KMS-11 (cell line): ENCODE results near the gene UGT1A10.
"Not testable (repeated sequence)": the region's sequence is repeated elsewhere in the genome, so short reads cannot be mapped to it uniquely, and the experiment has no call there.

Source experiments
- H2AFZ ChIP-seq: fragments of 200-600 bp; sonication (generic); 2 replicates; pipeline ENCODE4 v1.6.1; 2016; ENCODE audit warnings: antibody characterized with exemption, mixed run types, low read depth
- H3K27ac ChIP-seq: fragments of 200-600 bp; sonication (generic); 2 replicates; pipeline ENCODE4 v1.6.1; 2016; ENCODE audit warnings: mild to moderate bottlenecking, mixed run types
- H3K27me3 ChIP-seq: fragments of 200-600 bp; sonication (generic); 2 replicates; pipeline ENCODE4 v1.6.1; 2017; ENCODE audit warnings: mild to moderate bottlenecking, low read depth, mixed run types, moderate library complexity; ENCODE audit not compliant: insufficient read depth
- H3K36me3 ChIP-seq: fragments of 200-600 bp; sonication (generic); 2 replicates; pipeline ENCODE4 v1.6.1; 2017; ENCODE audit warnings: mild to moderate bottlenecking, mixed run types; ENCODE audit not compliant: insufficient read depth
- H3K4me1 ChIP-seq: fragments of 200-600 bp; sonication (generic); 2 replicates; pipeline ENCODE4 v1.6.1; 2016; ENCODE audit warnings: mild to moderate bottlenecking, low read depth, mixed run types; ENCODE audit not compliant: poor library complexity, severe bottlenecking
- H3K4me2 ChIP-seq: fragments of 200-600 bp; sonication (generic); 2 replicates; pipeline ENCODE4 v1.7.0; 2016; ENCODE audit warnings: mild to moderate bottlenecking, mixed run types
- H3K4me3 ChIP-seq: fragments of 200-600 bp; sonication (generic); IDR thresholded peaks from 2 replicates; pipeline ENCODE4 v1.6.1; 2017; ENCODE audit warnings: low read depth, low read length, mixed read lengths; ENCODE audit not compliant: insufficient read depth
- H3K79me2 ChIP-seq: fragments of 200-600 bp; sonication (generic); 2 replicates; pipeline ENCODE4 v1.6.1; 2016; ENCODE audit warnings: low read depth, mixed run types; ENCODE audit not compliant: insufficient read depth
- H3K9ac ChIP-seq: fragments of 200-600 bp; sonication (generic); 2 replicates; pipeline ENCODE4 v1.6.1; 2016; ENCODE audit warnings: mild to moderate bottlenecking, mixed run types
- H4K20me1 ChIP-seq: fragments of 200-600 bp; sonication (generic); 2 replicates; pipeline ENCODE4 v1.6.1; 2016; ENCODE audit warnings: mild to moderate bottlenecking, mixed run types; ENCODE audit not compliant: insufficient read depth
- TF ChIP-seq, protein P1 (sequence below): fragments of 200-600 bp; sonication (generic); conservative IDR thresholded peaks from 2 replicates; pipeline ENCODE4 v1.6.1; 2017; ENCODE audit warnings: low read depth, mild to moderate bottlenecking, antibody characterized with exemption, low read length, moderate library complexity, mixed read lengths

UGT1A10 gene

DNA sequence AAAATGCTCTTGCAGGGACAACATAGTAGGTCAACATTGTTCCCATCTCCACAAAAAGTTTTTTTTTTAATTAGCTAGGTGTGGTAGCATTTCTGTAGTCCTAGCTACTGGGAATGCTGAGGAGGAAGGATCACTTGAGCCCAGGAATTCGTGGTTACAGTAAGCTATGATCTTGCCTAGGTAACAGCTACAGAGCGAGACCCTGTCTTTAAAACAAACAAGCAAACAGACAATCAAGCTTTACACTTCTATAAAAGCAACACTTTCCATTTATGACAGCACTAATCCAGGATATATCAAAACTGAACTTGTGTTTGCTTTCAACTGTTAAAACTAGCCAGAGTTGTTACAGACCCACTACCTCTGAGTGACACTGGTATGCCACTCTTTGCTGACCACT is 104.6 kb downstream of the UGT1A10 start:
- no peaks in the 10 kb centered on the region for H3K79me2 ChIP-seq
- no peak overlapping the region for H2AFZ ChIP-seq
- H3K27me3 ChIP-seq = no peaks in the 10 kb centered on the region
- H3K9ac ChIP-seq = no peak overlapping the region
- H3K36me3 ChIP-seq = no peaks in the 10 kb centered on the region
- H4K20me1 ChIP-seq = no peaks in the 10 kb centered on the region
- no peak overlapping the region for H3K27ac ChIP-seq
- TF ChIP-seq, protein P1, sequence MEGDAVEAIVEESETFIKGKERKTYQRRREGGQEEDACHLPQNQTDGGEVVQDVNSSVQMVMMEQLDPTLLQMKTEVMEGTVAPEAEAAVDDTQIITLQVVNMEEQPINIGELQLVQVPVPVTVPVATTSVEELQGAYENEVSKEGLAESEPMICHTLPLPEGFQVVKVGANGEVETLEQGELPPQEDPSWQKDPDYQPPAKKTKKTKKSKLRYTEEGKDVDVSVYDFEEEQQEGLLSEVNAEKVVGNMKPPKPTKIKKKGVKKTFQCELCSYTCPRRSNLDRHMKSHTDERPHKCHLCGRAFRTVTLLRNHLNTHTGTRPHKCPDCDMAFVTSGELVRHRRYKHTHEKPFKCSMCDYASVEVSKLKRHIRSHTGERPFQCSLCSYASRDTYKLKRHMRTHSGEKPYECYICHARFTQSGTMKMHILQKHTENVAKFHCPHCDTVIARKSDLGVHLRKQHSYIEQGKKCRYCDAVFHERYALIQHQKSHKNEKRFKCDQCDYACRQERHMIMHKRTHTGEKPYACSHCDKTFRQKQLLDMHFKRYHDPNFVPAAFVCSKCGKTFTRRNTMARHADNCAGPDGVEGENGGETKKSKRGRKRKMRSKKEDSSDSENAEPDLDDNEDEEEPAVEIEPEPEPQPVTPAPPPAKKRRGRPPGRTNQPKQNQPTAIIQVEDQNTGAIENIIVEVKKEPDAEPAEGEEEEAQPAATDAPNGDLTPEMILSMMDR = no peak
- no peak overlapping the region for H3K4me3 ChIP-seq
- H3K4me2 ChIP-seq = no peak overlapping the region
- no peaks in the 10 kb centered on the region for H3K4me1 ChIP-seq

DNA sequence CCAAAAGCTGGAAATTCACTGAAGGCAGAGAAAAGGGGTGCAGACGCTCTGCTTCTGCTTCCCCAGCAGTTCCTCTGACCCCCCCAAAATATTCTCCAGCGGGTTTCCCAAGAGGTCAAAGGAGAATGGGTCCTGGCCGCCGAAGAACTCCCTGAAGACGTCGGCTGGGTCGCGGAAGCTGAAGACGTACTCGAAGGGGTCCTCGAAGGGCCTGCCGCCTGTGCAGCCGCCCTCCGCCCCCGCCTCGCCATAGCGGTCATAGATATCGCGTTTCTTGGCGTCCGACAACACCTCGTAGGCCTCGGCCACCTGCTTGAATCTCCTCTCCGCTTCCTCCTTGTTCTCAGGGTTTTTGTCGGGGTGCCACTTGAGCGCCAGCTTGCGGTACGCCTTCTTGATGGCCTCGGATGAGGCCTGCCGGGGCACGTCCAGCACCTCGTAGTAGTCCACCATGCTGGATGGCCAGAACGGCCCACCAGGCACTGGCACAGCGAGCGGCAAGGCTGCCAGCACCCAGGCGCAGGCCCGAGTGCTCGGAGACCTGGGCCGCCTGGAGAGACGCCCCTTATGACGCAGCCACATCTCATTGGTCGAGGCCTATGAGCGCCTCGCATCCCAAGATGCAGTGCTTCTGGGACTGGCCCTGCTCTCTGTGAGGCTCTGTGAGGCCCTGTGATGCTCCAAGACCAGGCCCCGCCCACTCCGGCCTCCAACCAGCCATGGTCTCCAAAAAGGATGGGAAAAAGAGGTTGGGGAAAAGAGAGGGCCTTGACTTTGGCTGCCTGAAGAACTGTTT is 107.4 kb downstream of the UGT1A10 start:
- no peaks in the 10 kb centered on the region for H4K20me1 ChIP-seq
- no peak overlapping the region for H3K4me2 ChIP-seq
- no peak overlapping the region for H3K9ac ChIP-seq
- TF ChIP-seq, protein P1 = no peak
- no peaks in the 10 kb centered on the region for H3K79me2 ChIP-seq
- H3K4me3 ChIP-seq = no peak overlapping the region
- H3K27me3 ChIP-seq = no peaks in the 10 kb centered on the region
- H3K4me1 ChIP-seq = no peaks in the 10 kb centered on the region
- H3K36me3 ChIP-seq = no peaks in the 10 kb centered on the region
- H3K27ac ChIP-seq = no peak overlapping the region
- no peak overlapping the region for H2AFZ ChIP-seq

DNA sequence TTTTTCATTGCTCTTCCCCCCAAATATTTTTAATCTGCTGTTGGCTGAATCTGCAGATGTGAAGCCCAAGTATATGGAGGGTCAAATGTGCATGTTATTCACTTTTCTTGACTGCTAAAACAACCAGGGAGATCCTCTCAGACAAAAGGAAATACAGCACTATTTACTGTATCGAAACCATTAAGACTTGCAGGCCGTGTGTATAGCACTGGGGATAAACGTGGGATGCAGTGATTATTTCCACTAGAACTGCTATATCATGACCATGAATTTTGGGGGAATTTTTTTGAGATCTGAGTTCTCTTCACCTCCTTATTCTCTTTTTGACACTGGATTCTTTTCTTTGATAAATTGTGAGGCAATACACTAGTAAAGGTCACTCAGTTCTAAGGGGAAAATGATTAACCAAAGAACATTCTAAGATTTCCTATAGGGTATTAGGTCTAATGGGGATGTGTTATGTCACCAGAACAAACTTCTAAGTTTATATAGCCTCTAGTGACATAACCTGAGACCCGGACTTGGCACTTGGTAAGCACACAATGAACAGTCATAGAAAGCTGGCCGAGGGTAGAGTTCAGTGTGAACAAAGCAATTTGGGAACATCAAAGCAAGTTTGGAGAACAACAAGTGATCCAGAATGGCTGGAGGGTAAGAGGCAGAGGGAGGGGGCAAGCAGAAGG is 109.0 kb downstream of the UGT1A10 start:
- Histone ChIP-seq H3K4me3 (no peak overlapping the region), H3K27me3 (no peaks in the 10 kb centered on the region), H3K9ac (no peak overlapping the region), H4K20me1 (no peaks in the 10 kb centered on the region), H2AFZ (no peak overlapping the region), H3K4me1 (no peaks in the 10 kb centered on the region), H3K36me3 (no peaks in the 10 kb centered on the region), H3K27ac (no peak overlapping the region), H3K4me2 (no peak overlapping the region), H3K79me2 (no peaks in the 10 kb centered on the region)
- TF ChIP-seq, protein P1 = no peak

DNA sequence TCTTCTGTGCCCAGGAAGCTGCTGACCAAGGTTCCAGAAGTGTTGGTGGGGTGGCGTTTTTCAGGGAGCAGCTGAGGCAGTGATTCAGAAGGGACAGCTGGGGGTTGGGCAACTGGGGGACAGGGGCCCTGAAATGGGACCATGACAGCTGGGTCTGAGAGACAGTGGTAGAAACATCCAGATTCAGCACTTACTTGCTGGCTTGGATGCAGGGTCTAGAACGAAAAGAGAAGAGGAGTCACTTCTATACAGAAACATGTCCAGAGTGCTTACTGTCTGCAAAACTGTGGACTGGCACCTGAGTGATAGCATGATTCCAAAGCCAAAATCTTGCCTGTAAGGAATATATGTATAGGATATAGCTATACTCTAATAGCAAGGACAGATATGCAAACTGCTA is 109.6 kb downstream of the UGT1A10 start:
- H3K27ac ChIP-seq, H3K4me2 ChIP-seq: not testable (repeated sequence)

More for the DNA sequence above, 109.6 kb downstream of the UGT1A10 start:
- H3K36me3 ChIP-seq, H3K79me2 ChIP-seq, H3K4me3 ChIP-seq, H3K27me3 ChIP-seq, H3K9ac ChIP-seq, H2AFZ ChIP-seq, H4K20me1 ChIP-seq, H3K4me1 ChIP-seq: not testable (repeated sequence)
